Activated naive CD4-positive, alpha-beta T cell treated with anti-CD3 and anti-CD28 coated beads, Interleukin-2, amount 50 U/mL, for 24 hours (primary cell): Measurements from ENCODE around the gene SFXN3.
A peak's percentile ranks its signal among the peaks of the same experiment; 100 is the strongest.

Experiments used
- H3K27ac Mint-ChIP-seq: one replicate; pipeline ENCODE4 v1.8.0; 2021; ENCODE audit warnings: mild to moderate bottlenecking, mixed read lengths
- H3K27me3 Mint-ChIP-seq: one replicate; pipeline ENCODE4 v1.8.0; 2021; ENCODE audit warnings: mixed read lengths
- H3K36me3 Mint-ChIP-seq: one replicate; pipeline ENCODE4 v1.8.0; 2021; ENCODE audit warnings: mixed read lengths
- H3K4me1 Mint-ChIP-seq: one replicate; pipeline ENCODE4 v1.8.0; 2021; ENCODE audit warnings: mixed read lengths
- H3K4me3 Mint-ChIP-seq: one replicate; pipeline ENCODE4 v1.8.0; 2021; ENCODE audit warnings: mild to moderate bottlenecking, mixed read lengths
- H3K9me3 Mint-ChIP-seq: one replicate; pipeline ENCODE4 v1.8.0; 2021; ENCODE audit warnings: mixed read lengths

SFXN3 gene

GRCh38 chr10:101031128-101031795 is at the start of gene SFXN3, which contains the start of gene PDZD7:
Gene SFXN3 (plus strand): TSS chr10:101031234. CDS start chr10:101034695, 3,461 bp downstream.
Gene PDZD7 (minus strand): TSS chr10:101031129. CDS start chr10:101030219, 910 bp downstream.
- Mint-ChIP-seq H3K9me3 (no peaks in the 10 kb centered on the region), H3K4me3 (peak within 1 kb of the TSS; percentile 85), H3K27me3 (no peaks in the 10 kb centered on the region), H3K36me3 (no peaks in the 10 kb centered on the region), H3K27ac (peak within 1 kb of the TSS; percentile 81), H3K4me1 (peaks cover 14% of the 10 kb centered on the region)

GRCh38 chr10:100982916-100983830 is 47.9 kb upstream of the SFXN3 start:
- Mint-ChIP-seq H3K4me1 (peaks cover 22% of the 10 kb centered on the region), H3K27ac (no peak overlapping the region), H3K36me3 (peaks cover 8% of the 10 kb centered on the region), H3K9me3 (no peaks in the 10 kb centered on the region), H3K27me3 (no peaks in the 10 kb centered on the region), H3K4me3 (no peak overlapping the region)

GRCh38 chr10:100983868-100984671 is 47.0 kb upstream of the SFXN3 start:
- Mint-ChIP-seq H3K27me3 (no peaks in the 10 kb centered on the region), H3K27ac (no peak overlapping the region), H3K9me3 (no peaks in the 10 kb centered on the region), H3K36me3 (peaks cover 8% of the 10 kb centered on the region), H3K4me1 (peaks cover 22% of the 10 kb centered on the region), H3K4me3 (no peak overlapping the region)

GRCh38 chr10:100984672-100985177 is 46.3 kb upstream of the SFXN3 start:
- H3K36me3 Mint-ChIP-seq, result peaks cover 9% of the 10 kb centered on the region
- peaks cover 28% of the 10 kb centered on the region for H3K4me1 Mint-ChIP-seq
- no peak overlapping the region for H3K4me3 Mint-ChIP-seq
- no peaks in the 10 kb centered on the region for H3K9me3 Mint-ChIP-seq
- no peaks in the 10 kb centered on the region for H3K27me3 Mint-ChIP-seq
- no peak overlapping the region for H3K27ac Mint-ChIP-seq

GRCh38 chr10:100985336-100985735 is 45.7 kb upstream of the SFXN3 start:
- Mint-ChIP-seq H3K9me3 (no peaks in the 10 kb centered on the region), H3K4me1 (peaks cover 30% of the 10 kb centered on the region), H3K36me3 (peaks cover 10% of the 10 kb centered on the region), H3K27ac (peak overlapping the region; percentile 24), H3K27me3 (no peaks in the 10 kb centered on the region), H3K4me3 (no peak overlapping the region)

- no peaks in the 10 kb centered on the region for H3K27me3 Mint-ChIP-seq
- H3K4me1 Mint-ChIP-seq, result peaks cover 41% of the 10 kb centered on the region
- H3K9me3 Mint-ChIP-seq, result no peaks in the 10 kb centered on the region
- H3K27ac Mint-ChIP-seq, result peak overlapping the region; percentile 96
- H3K36me3 Mint-ChIP-seq, result peaks cover 21% of the 10 kb centered on the region
- H3K4me3 Mint-ChIP-seq, result peak overlapping the region; percentile 92
Observed at GRCh38 chr10:100986623-100986951, 44.4 kb upstream of the SFXN3 start.

GRCh38 chr10:100986952-100987684 is 43.9 kb upstream of the SFXN3 start, which contains the start of the genes MRPL43 and TWNK:
Gene MRPL43 (minus strand): TSS chr10:100987497. CDS start chr10:100987443, 54 bp downstream.
Gene TWNK (plus strand): TSS chr10:100987543. CDS start chr10:100988211, 668 bp downstream.
- Mint-ChIP-seq H3K27ac (peak within 1 kb of the TSS; percentile 96), H3K9me3 (no peaks in the 10 kb centered on the region), H3K4me1 (peaks cover 41% of the 10 kb centered on the region), H3K4me3 (peak within 1 kb of the TSS; percentile 92), H3K27me3 (no peaks in the 10 kb centered on the region), H3K36me3 (peaks cover 21% of the 10 kb centered on the region)

GRCh38 chr10:100987685-100988049 is 43.4 kb upstream of the SFXN3 start:
- H3K36me3 Mint-ChIP-seq, result peaks cover 21% of the 10 kb centered on the region
- H3K4me1 Mint-ChIP-seq, result peaks cover 41% of the 10 kb centered on the region
- no peaks in the 10 kb centered on the region for H3K27me3 Mint-ChIP-seq
- peak overlapping the region; percentile 96 for H3K27ac Mint-ChIP-seq
- no peaks in the 10 kb centered on the region for H3K9me3 Mint-ChIP-seq
- H3K4me3 Mint-ChIP-seq, result peak overlapping the region; percentile 92

- Mint-ChIP-seq H3K27me3 (no peaks in the 10 kb centered on the region), H3K4me3 (peak overlapping the region; percentile 92), H3K27ac (no peak overlapping the region), H3K9me3 (no peaks in the 10 kb centered on the region), H3K36me3 (peaks cover 21% of the 10 kb centered on the region), H3K4me1 (peaks cover 41% of the 10 kb centered on the region)
Observed at GRCh38 chr10:100988166-100988565, 42.9 kb upstream of the SFXN3 start.

- Mint-ChIP-seq H3K4me1 (peaks cover 41% of the 10 kb centered on the region), H3K9me3 (no peaks in the 10 kb centered on the region), H3K36me3 (peaks cover 25% of the 10 kb centered on the region), H3K4me3 (peak overlapping the region; percentile 92), H3K27me3 (no peaks in the 10 kb centered on the region), H3K27ac (no peak overlapping the region)
Observed at GRCh38 chr10:100989088-100989487, 41.9 kb upstream of the SFXN3 start.

GRCh38 chr10:100993986-100994708 is 36.9 kb upstream of the SFXN3 start:
- no peak overlapping the region for H3K27ac Mint-ChIP-seq
- H3K27me3 Mint-ChIP-seq, result no peaks in the 10 kb centered on the region
- peaks cover 38% of the 10 kb centered on the region for H3K4me1 Mint-ChIP-seq
- no peaks in the 10 kb centered on the region for H3K9me3 Mint-ChIP-seq
- peaks cover 20% of the 10 kb centered on the region for H3K36me3 Mint-ChIP-seq
- H3K4me3 Mint-ChIP-seq, result no peak overlapping the region

GRCh38 chr10:100995181-100995580 is 35.9 kb upstream of the SFXN3 start:
- Mint-ChIP-seq H3K9me3 (no peaks in the 10 kb centered on the region), H3K4me1 (peaks cover 33% of the 10 kb centered on the region), H3K27ac (no peak overlapping the region), H3K36me3 (peaks cover 18% of the 10 kb centered on the region), H3K4me3 (no peak overlapping the region), H3K27me3 (no peaks in the 10 kb centered on the region)

GRCh38 chr10:100996678-100997359 is 34.2 kb upstream of the SFXN3 start:
- no peaks in the 10 kb centered on the region for H3K27me3 Mint-ChIP-seq

More at GRCh38 chr10:100996678-100997359, 34.2 kb upstream of the SFXN3 start:
- Mint-ChIP-seq H3K27ac (peak overlapping the region; percentile 83), H3K4me1 (peaks cover 25% of the 10 kb centered on the region), H3K4me3 (peak overlapping the region; percentile 92), H3K9me3 (no peaks in the 10 kb centered on the region), H3K36me3 (peaks cover 7% of the 10 kb centered on the region)
